BLaER1 treated with 17β-estradiol and CSF1 and Interleukin-3, amounts not matched to agents 10 nM and 100 nM (cell line): ENCODE measurements around the gene ITSN1.

Experiments used
- H3K27ac ChIP-seq, 11 experiments: shearing (Covaris generic); formaldehyde crosslinking; 2 replicates each; pipeline ENCODE4 v1.8.1; 2022
- H3K27me3 ChIP-seq, 11 experiments: shearing (Covaris generic); formaldehyde crosslinking; 2 replicates each; pipeline ENCODE4 v1.8.1; 2022
- H3K36me3 ChIP-seq, 11 experiments: shearing (Covaris generic); formaldehyde crosslinking; 2 replicates each; pipeline ENCODE4 v1.8.1; 2022
- H3K4me1 ChIP-seq, 10 experiments: shearing (Covaris generic); formaldehyde crosslinking; 2 replicates each; pipeline ENCODE4 v1.8.1; 2022
- H3K4me2 ChIP-seq, 11 experiments: shearing (Covaris generic); formaldehyde crosslinking; 2 replicates each; pipeline ENCODE4 v1.8.1; 2022
- H3K4me3 ChIP-seq, 10 experiments: shearing (Covaris generic); formaldehyde crosslinking; 2 replicates each; pipeline ENCODE4 v1.8.1; 2022
- H3K9ac ChIP-seq, 11 experiments: shearing (Covaris generic); formaldehyde crosslinking; 2 replicates each; pipeline ENCODE4 v1.8.1; 2022
- H3K9me3 ChIP-seq, 11 experiments: shearing (Covaris generic); formaldehyde crosslinking; replicated peaks in 1 of 11; 2 replicates each; pipeline ENCODE4 v1.8.1; 2022
- H4K20me1 ChIP-seq, 11 experiments: shearing (Covaris generic); formaldehyde crosslinking; 2 replicates each; pipeline ENCODE4 v1.8.1; 2022
- Cebpa-rat ChIP-seq, 11 experiments: shearing (Covaris generic); IDR thresholded peaks; 2 replicates each; pipeline ENCODE4 v1.8.1; 2022

The ITSN1 gene

DNA sequence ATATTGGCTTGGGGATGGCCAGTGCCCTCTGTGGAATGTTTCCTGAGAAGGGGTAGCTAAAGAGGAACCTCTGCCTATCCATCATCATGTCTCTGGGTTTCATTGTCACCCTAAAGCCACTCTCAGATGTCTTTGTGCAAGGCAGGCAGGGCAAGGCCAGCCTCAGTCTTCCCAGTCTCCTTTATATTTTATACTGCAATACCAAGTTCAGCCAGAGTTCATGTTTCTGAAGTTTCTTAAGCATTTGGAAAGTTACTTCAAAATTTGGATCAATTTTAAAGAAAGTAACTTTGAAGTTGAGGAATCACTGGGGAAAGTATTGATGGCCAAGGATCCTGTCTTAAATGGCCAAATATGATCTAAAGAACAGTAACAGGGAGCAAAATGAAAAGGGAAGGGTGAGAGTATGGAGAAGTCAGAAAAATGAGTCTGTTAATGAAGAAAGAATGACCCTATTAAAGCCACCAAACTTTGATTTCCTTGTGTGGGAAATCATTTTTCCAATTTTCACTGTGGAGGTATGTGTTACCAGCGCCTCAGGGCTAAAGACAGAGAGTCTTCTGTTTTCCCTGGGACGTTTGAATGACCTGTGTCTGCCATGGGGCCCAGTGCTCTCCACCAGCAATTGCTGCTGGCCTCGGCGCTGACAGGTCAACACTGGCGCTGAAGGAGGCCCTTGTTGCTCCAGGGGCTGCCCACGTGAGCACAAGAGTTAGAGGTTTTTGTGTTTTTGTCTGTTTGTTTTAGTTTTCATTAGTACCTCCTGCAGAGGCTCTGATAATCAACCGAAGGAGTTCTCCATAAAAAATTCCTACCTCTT, 179.4 kb downstream of the ITSN1 start:
- peak overlapping the region in 2 of 11 experiments; percentile 9 to 12; a peak in 1 of 22 replicates for H3K27ac ChIP-seq
- peaks cover 4 to 98% (median 21%) of the 10 kb centered on the region in 11 experiments; a peak in 15 of 22 replicates for H3K36me3 ChIP-seq
- no peaks in the 10 kb centered on the region for H3K27me3 ChIP-seq
- peaks cover 0 to 66% (median 0%) of the 10 kb centered on the region in 10 experiments; a peak in 7 of 20 replicates for H3K4me1 ChIP-seq
- no peak overlapping the region for H3K4me3 ChIP-seq
- no peaks in the 10 kb centered on the region for H3K9me3 ChIP-seq
- H3K9ac ChIP-seq, result no peak overlapping the region
- TF ChIP-seq Cebpa-rat (IDR thresholded peaks at IDR 0.05), result no peak
- no peaks in the 10 kb centered on the region for H4K20me1 ChIP-seq
- H3K4me2 ChIP-seq, result peak overlapping the region in 2 of 11 experiments; percentile 43 to 54; a peak in 4 of 22 replicates

DNA sequence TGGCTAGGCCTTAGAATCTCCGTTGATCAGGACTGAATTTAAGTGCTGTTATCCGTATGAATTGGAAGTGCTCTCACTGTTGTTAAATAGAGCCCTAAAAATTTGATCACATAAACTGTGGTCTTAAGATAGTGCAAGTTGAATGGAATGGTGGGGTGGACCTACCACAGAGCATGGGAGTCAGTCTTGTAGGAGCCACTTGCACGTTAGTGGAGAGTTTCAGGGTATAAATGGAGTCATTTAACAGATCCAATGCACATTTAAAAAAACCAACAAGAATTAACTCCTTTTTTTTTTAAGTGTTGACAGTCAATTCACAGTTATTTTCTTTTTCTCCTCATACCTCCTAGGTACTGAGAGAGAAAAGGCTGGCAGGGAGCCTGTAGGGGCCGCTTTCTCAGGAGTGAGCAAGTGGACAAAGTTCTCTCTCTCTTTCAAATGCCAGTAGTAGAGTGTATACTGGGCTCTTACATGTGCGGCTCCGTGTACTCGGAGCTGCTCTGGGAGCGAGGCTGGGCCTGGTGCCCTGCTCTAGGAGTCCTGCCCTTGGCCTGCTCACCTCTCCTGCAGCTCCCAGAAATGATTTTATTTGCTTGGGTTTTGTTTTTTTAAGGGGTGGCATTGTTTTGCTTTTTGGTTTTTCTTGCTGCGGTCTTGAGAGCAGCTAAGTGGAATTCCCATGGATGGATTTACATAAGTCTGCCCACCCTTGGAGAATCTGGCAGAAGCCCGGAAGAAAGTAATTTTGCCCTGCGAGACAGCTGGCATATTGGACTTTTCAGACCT, 182.0 kb downstream of the ITSN1 start:
- Histone ChIP-seq H3K27ac (no peak overlapping the region), H3K27me3 (no peaks in the 10 kb centered on the region), H3K36me3 (peaks cover 5 to 100% (median 14%) of the 10 kb centered on the region in 11 experiments; a peak in 18 of 22 replicates), H4K20me1 (no peaks in the 10 kb centered on the region), H3K9me3 (peaks cover 0 to 24% (median 5%) of the 10 kb centered on the region in 11 experiments; a peak in 14 of 22 replicates), H3K9ac (no peak overlapping the region), H3K4me3 (no peak overlapping the region), H3K4me1 (peaks cover 0 to 39% (median 0%) of the 10 kb centered on the region in 10 experiments; a peak in 4 of 20 replicates), H3K4me2 (no peak overlapping the region)
- no peak for TF ChIP-seq Cebpa-rat (IDR thresholded peaks at IDR 0.05)

DNA sequence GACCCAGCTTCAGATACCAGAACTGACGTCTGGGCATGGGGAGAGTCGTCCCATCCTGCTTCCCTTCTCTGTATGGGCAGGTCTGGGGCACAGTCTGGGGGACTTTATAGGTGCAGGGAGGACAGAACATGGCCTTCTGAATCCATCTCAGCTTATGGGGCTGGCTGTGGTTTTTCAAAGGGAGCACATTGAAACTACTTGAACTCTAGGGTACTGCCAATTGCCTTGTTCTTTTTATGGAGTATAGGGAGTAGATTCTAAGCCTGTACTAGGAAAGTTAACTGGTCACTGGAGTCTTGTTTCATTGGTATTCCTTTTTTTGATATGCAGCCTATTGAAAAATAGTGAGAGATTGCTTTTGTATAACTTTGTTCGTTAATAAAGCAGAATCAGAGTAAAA, 183.1 kb downstream of the ITSN1 start:
- Histone ChIP-seq H3K9me3 (peaks cover 0 to 30% (median 9%) of the 10 kb centered on the region in 11 experiments; a peak in 14 of 22 replicates), H3K9ac (no peak overlapping the region), H3K27ac (no peak overlapping the region), H3K4me2 (no peak overlapping the region), H3K27me3 (no peaks in the 10 kb centered on the region), H3K36me3 (peaks cover 12 to 100% (median 24%) of the 10 kb centered on the region in 11 experiments; a peak in 18 of 22 replicates), H3K4me3 (no peak overlapping the region), H3K4me1 (peaks cover 0 to 30% (median 0%) of the 10 kb centered on the region in 10 experiments; a peak in 4 of 20 replicates), H4K20me1 (no peaks in the 10 kb centered on the region)
- no peak for TF ChIP-seq Cebpa-rat (IDR thresholded peaks at IDR 0.05)

DNA sequence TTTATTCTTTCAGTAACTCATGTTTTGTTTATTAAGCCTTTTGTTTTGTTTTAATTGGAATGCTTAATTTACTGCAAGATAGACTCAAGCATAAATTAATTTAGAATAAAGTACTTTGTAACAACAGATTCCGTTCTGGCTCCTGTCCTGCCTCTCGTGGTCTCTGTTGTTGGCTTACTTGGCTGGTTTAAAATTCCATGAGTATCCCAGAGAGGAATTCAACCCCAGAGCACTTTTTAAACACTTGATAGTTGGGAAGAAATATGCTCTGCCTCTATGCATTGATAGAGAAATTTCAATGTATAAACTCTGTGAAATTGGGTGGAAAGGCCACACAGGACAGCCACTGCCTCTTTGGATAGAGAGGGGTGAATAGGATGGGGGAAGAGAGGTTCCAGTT, 183.6 kb downstream of the ITSN1 start:
- Histone ChIP-seq H3K4me2 (no peak overlapping the region), H3K9ac (no peak overlapping the region), H3K27ac (no peak overlapping the region), H3K36me3 (peaks cover 12 to 98% (median 24%) of the 10 kb centered on the region in 11 experiments; a peak in 18 of 22 replicates), H3K27me3 (no peaks in the 10 kb centered on the region), H3K4me3 (no peak overlapping the region), H3K9me3 (peaks cover 0 to 30% (median 9%) of the 10 kb centered on the region in 11 experiments; a peak in 14 of 22 replicates), H4K20me1 (no peaks in the 10 kb centered on the region), H3K4me1 (peaks cover 0 to 26% (median 0%) of the 10 kb centered on the region in 10 experiments; a peak in 4 of 20 replicates)
- no peak for TF ChIP-seq Cebpa-rat (IDR thresholded peaks at IDR 0.05)

DNA sequence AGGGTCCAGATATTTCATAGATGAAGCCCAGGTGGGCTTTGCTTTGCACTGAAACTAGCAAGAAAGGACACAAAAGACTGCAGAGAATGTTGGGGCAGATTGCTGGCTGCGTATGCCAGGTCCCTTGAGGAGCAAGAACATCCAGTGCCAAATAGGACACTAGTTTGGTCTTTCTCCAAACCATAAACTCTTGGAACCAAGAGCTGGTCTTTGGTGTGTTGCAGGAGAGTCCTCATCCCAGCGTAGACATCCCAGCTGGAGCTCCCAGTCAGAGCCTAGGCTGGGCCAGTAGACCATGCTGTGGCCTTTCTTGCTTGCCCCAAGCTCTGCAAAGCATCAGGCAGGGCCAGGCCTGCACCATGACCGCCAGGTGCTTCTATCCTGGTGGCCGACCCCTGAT, 185.8 kb downstream of the ITSN1 start:
- H3K9ac ChIP-seq, result no peak overlapping the region
- H3K36me3 ChIP-seq, result peaks cover 12 to 98% (median 28%) of the 10 kb centered on the region in 11 experiments; a peak in 18 of 22 replicates
- H3K27me3 ChIP-seq, result no peaks in the 10 kb centered on the region
- no peak overlapping the region for H3K4me2 ChIP-seq
- H4K20me1 ChIP-seq, result no peaks in the 10 kb centered on the region
- H3K27ac ChIP-seq, result no peak overlapping the region
- peaks cover 0 to 4% (median 0%) of the 10 kb centered on the region in 10 experiments; a peak in 1 of 20 replicates for H3K4me1 ChIP-seq
- H3K4me3 ChIP-seq, result no peak overlapping the region
- TF ChIP-seq Cebpa-rat (IDR thresholded peaks at IDR 0.05), result no peak
- peaks cover 0 to 30% (median 9%) of the 10 kb centered on the region in 11 experiments; a peak in 14 of 22 replicates for H3K9me3 ChIP-seq

DNA sequence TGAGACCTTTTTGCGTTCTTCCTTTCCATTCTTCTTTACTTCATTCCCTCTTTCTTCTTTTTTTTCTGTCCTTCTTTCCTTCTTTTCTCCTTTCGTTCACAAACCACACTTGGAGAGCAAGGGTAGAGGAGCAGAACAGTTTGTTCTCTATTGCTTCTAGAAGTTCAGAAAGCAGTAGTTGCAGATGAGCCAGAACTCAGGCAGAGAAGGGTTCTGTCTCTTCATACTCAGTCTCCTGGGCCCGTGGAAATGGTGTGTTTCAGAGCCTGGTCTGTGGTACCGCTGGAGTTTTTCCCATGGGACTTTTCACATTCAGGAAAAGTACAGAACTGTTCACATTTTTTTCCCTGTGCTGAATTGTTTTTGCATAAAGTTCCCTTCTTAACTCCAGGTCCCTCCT, 186.3 kb downstream of the ITSN1 start:
- Histone ChIP-seq H4K20me1 (no peaks in the 10 kb centered on the region), H3K4me3 (no peak overlapping the region), H3K4me1 (no peaks in the 10 kb centered on the region), H3K27me3 (no peaks in the 10 kb centered on the region), H3K9ac (no peak overlapping the region), H3K9me3 (peaks cover 0 to 30% (median 9%) of the 10 kb centered on the region in 11 experiments; a peak in 14 of 22 replicates), H3K27ac (no peak overlapping the region), H3K36me3 (peaks cover 10 to 98% (median 28%) of the 10 kb centered on the region in 11 experiments; a peak in 18 of 22 replicates), H3K4me2 (no peak overlapping the region)
- no peak for TF ChIP-seq Cebpa-rat (IDR thresholded peaks at IDR 0.05)

DNA sequence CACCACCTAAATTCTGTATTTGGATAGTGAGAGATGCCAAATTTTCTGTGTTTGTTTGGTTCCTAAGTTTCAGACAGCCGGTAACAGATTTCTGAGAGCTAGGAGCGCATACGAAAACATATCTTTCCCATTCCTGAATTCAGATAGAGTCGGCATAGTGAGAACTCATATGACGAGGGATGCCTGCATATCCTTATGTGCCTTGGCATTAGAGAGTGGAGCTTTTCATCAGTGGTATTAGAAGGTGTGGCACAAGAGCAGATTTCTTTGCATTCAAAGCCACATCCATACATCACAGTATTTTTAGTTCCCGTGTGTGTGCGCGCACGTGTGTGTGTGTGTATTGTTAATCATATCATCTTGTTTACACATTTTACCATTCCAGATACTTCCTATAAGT, 187.5 kb downstream of the ITSN1 start:
- H3K4me1 ChIP-seq, result no peaks in the 10 kb centered on the region
- no peak for TF ChIP-seq Cebpa-rat (IDR thresholded peaks at IDR 0.05)
- no peak overlapping the region for H3K27ac ChIP-seq

DNA sequence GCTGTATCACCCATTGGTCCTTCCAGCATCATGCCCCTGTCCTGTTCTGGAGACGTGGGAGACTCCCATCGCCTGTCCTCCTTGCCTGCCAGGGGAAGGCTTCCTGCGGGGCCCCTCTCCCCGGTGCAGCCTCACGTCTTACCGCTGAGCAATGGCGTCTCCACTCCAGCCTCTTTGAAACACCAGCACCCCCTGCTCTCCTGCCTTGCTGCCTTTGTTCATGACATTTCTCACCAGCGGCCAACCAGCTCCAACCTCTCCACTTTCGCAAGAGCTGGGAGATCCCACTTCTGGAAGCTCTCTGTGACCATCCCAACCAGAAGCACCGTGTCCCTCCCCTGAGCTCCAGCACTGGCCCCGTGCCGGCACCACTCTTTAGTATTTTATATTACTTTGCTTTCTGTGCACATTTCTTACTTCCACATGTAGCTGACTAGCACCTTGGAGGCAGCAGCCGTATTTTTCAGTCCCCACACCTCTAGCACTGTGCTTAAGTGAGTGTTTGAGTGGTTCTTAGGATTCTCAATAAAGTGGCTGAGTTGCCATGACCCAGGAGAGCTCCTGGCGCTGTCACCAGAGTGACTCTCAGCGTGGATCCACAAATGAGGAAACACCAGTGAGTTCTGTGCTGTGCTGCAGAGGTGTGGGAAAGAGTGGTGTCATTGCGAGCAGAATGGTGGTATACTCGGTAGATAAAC, 189.8 kb downstream of the ITSN1 start:
- no peak for TF ChIP-seq Cebpa-rat (IDR thresholded peaks at IDR 0.05)
- no peak overlapping the region for H3K9ac ChIP-seq
- no peak overlapping the region for H3K4me3 ChIP-seq
- peaks cover 0 to 29% (median 9%) of the 10 kb centered on the region in 11 experiments; a peak in 14 of 22 replicates for H3K9me3 ChIP-seq
- H3K36me3 ChIP-seq, result peaks cover 8 to 98% (median 28%) of the 10 kb centered on the region in 11 experiments; a peak in 18 of 22 replicates
- H3K4me2 ChIP-seq, result no peak overlapping the region
- no peak overlapping the region for H3K27ac ChIP-seq
- H3K27me3 ChIP-seq, result no peaks in the 10 kb centered on the region
- H4K20me1 ChIP-seq, result no peaks in the 10 kb centered on the region
- 0 out of 20 replicates have a peak, but pooled peaks cover 0 to 5% (median 0%) of the 10 kb centered on the region in 10 experiments for H3K4me1 ChIP-seq

More for the DNA sequence above, 187.5 kb downstream of the ITSN1 start:
- no peaks in the 10 kb centered on the region for H3K27me3 ChIP-seq
- no peak overlapping the region for H3K4me3 ChIP-seq
- no peaks in the 10 kb centered on the region for H4K20me1 ChIP-seq
- no peak overlapping the region for H3K4me2 ChIP-seq
- peaks cover 0 to 30% (median 9%) of the 10 kb centered on the region in 11 experiments; a peak in 14 of 22 replicates for H3K9me3 ChIP-seq
- peaks cover 8 to 98% (median 28%) of the 10 kb centered on the region in 11 experiments; a peak in 18 of 22 replicates for H3K36me3 ChIP-seq
- H3K9ac ChIP-seq, result no peak overlapping the region
